Measurements from ENCODE around the gene IDS.

DNA sequence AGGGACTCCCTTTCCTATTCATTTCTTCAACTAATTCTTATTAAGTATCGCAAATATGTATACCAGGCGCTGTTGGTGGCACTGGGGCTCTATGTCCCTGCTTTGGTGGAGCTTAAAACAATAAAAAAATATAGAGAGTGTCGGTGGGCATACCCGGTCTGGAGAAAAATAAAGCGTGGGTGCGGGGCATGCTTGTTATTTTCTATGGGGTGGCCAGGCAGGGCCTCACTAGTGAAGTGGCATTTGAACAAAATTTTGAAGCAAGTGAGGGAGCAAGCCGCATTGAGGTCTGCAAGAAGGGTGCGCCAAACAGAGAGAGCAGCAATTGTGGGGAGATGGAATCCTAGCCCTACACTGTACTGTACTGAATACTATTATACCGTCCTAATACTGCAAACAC lies 565 bp upstream of the IDS start:
- TF ChIP-seq, protein P1, sequence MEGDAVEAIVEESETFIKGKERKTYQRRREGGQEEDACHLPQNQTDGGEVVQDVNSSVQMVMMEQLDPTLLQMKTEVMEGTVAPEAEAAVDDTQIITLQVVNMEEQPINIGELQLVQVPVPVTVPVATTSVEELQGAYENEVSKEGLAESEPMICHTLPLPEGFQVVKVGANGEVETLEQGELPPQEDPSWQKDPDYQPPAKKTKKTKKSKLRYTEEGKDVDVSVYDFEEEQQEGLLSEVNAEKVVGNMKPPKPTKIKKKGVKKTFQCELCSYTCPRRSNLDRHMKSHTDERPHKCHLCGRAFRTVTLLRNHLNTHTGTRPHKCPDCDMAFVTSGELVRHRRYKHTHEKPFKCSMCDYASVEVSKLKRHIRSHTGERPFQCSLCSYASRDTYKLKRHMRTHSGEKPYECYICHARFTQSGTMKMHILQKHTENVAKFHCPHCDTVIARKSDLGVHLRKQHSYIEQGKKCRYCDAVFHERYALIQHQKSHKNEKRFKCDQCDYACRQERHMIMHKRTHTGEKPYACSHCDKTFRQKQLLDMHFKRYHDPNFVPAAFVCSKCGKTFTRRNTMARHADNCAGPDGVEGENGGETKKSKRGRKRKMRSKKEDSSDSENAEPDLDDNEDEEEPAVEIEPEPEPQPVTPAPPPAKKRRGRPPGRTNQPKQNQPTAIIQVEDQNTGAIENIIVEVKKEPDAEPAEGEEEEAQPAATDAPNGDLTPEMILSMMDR (IDR thresholded peaks at IDR 0.05; ENCODE audit: poor library complexity): no peak
- no peak for TF ChIP-seq EZH2phosphoT487 (IDR thresholded peaks at IDR 0.05; ENCODE audit: low read depth, severe bottlenecking, unreplicated experiment)
